Gastrocnemius medialis (tissue), 4 donors: Measurements from ENCODE around the gene NCBP1.

ENCODE experiments used
- POLR2A ChIP-seq, 2 donors: fragments of 450-650 bp; IDR thresholded peaks; one replicate each; pipeline ENCODE4 v1.6.1; 2017; ENCODE audit warnings: antibody characterized with exemption in 2 of 2, mild to moderate bottlenecking in 2 of 2, moderate library complexity in 2 of 2
- TF ChIP-seq, protein P1 (sequence below), 5 experiments: fragments of 450-650 bp in 3 of 5; fragments of 200-600 bp in 2 of 5; sonication (generic) in 2 of 5; IDR thresholded peaks in 4 of 5; conservative IDR thresholded peaks in 1 of 5; 1 replicate in 4 of 5; 2 replicates in 1 of 5; pipeline ENCODE4 v1.5.1; 2016 to 2019; ENCODE audit warnings: antibody characterized with exemption in 5 of 5, mild to moderate bottlenecking in 3 of 5, moderate library complexity in 3 of 5

DNA sequence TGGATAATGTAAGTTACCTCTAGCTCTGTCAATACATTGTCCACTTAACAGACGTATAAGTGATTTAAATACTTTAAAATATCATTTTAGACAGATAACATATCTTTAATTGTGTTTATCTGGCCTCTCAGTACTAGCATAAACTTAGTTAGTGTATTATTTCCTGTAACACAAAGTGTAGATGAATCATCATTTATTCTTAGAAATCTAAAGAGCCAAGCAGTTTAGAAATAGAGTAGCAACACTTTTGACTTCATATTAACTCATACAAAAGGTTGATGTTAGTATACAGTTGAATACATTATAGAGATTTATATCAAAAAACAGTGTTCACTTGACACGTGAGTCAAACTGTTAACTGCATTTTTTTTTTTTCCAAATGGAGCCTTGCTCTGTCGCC, 18.0 kb downstream of the NCBP1 start:
- TF ChIP-seq, protein P1, sequence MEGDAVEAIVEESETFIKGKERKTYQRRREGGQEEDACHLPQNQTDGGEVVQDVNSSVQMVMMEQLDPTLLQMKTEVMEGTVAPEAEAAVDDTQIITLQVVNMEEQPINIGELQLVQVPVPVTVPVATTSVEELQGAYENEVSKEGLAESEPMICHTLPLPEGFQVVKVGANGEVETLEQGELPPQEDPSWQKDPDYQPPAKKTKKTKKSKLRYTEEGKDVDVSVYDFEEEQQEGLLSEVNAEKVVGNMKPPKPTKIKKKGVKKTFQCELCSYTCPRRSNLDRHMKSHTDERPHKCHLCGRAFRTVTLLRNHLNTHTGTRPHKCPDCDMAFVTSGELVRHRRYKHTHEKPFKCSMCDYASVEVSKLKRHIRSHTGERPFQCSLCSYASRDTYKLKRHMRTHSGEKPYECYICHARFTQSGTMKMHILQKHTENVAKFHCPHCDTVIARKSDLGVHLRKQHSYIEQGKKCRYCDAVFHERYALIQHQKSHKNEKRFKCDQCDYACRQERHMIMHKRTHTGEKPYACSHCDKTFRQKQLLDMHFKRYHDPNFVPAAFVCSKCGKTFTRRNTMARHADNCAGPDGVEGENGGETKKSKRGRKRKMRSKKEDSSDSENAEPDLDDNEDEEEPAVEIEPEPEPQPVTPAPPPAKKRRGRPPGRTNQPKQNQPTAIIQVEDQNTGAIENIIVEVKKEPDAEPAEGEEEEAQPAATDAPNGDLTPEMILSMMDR (IDR thresholded peaks at IDR 0.05 in 4 of 5, conservative IDR thresholded peaks at IDR 0.05 in 1 of 5), result no peak
- no peak for TF ChIP-seq POLR2A (IDR thresholded peaks at IDR 0.05)
